Stimulated activated naive CD8-positive, alpha-beta T cell treated with anti-CD3 and anti-CD28 coated beads, Interleukin-15, Interleukin-2, amounts not matched to agents 100 U/mL and 50 U/mL, for 24 hours (primary cell): ENCODE measurements around the gene SGIP1.
"Not testable (repeated sequence)": the region's sequence is repeated elsewhere in the genome, so short reads cannot be mapped to it uniquely, and the experiment has no call there.

Experiments used
- ATAC-seq: fragments of 150-1000 bp; cut with Tn5 transposase; one replicate; pipeline ENCODE4 v1.10.0; 2021
- DNase-seq: peaks from one replicate; pipeline ENCODE4 v3.0.0; 2021

SGIP1 gene

DNA sequence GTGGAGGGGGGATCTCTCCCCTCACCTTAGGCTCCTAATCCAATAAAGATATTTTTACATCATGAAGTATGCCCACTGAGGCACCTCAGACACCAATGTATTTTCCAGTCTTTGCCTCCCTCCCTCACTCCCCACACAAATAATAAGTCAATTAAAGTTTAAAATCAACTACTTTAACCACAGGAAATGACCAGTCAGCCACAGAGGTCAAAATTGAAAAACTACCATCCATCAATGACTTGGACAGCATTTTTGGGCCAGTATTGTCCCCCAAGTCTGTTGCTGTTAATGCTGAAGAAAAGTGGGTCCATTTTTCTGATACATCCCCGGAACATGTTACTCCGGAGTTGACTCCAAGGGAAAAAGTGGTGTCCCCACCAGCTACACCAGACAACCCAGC, 147.7 kb downstream of the SGIP1 start:
- ATAC-seq (no peak), DNase-seq (no peak)

DNA sequence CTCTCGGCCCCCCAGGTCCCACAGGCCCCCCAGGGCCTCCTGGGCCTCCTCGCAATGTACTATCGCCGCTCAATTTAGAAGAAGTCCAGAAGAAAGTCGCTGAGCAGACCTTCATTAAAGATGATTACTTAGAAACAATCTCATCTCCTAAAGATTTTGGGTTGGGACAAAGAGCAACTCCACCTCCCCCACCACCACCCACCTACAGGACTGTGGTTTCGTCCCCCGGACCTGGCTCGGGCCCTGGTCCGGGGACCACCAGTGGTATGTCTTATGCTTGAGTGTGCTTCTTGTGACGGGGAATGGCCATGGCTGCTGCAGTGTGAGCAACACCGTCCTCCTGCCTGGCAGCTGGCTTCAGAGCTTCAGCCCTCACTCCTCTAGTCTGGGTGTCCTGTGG, 148.2 kb downstream of the SGIP1 start:
- no peak for DNase-seq
- no peak for ATAC-seq

DNA sequence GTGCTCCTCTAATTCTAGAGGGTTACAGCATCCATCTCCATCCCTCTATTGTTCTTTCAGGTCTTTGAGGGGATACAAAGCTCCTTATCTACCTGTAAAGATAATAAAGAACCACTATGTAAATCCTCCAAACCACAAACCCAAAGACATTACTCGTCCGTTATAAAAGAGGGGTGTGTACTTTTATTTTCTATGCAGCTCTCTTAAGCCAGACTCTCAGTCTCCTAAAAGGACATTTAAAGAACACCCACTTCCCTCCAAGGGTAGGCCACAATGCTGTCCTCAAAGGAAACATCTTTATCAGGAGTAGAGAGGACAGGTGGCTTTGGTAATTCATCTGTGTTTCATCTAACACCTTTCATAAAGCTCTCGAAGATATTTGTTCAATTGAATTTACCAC, 150.4 kb downstream of the SGIP1 start:
- no peak for ATAC-seq
- no peak for DNase-seq

GRCh38 chr1:66685265-66685664, 151.3 kb downstream of the SGIP1 start:
- ATAC-seq (no peak), DNase-seq (no peak)

DNA sequence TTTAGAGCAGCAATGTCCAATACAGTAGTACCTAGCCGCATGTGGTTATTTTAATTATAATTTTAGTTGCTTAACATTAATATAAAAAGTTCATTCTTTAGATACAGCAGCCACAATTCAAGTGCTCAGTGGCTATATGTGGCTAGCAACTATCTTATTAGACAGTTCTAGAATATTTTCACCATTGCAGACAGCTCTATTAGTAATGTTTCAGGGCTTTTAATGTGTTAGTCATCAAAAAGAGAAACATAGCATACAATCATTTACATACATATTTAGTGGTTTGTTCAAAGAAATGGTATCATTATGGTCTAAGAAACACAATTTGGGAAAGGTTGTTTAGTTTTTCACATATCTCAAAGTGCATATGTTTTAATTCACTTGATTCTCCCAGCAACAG, 151.7 kb downstream of the SGIP1 start:
- ATAC-seq (no peak), DNase-seq (no peak)

GRCh38 chr1:66686406-66686805, 152.5 kb downstream of the SGIP1 start:
- ATAC-seq (no peak), DNase-seq (no peak)

DNA sequence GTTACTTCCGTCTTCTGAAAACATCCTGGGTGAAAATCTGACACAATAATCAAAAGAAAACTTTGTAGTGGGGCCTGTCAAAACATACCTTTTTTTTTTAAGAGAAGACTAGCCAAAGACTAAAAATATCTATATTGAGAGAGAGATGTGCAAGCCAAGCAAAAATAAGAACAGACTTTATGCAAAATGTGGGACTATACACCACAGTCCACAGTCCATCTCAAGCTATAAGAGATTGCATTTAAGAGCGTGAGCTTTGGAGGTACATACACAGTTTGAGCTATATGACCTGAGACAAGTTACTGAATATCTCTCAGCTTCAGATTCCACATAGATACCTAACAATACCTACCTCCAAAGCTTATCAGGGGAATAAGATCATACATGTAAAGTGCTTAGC, 153.4 kb downstream of the SGIP1 start:
- DNase-seq: no peak
- no peak for ATAC-seq

DNA sequence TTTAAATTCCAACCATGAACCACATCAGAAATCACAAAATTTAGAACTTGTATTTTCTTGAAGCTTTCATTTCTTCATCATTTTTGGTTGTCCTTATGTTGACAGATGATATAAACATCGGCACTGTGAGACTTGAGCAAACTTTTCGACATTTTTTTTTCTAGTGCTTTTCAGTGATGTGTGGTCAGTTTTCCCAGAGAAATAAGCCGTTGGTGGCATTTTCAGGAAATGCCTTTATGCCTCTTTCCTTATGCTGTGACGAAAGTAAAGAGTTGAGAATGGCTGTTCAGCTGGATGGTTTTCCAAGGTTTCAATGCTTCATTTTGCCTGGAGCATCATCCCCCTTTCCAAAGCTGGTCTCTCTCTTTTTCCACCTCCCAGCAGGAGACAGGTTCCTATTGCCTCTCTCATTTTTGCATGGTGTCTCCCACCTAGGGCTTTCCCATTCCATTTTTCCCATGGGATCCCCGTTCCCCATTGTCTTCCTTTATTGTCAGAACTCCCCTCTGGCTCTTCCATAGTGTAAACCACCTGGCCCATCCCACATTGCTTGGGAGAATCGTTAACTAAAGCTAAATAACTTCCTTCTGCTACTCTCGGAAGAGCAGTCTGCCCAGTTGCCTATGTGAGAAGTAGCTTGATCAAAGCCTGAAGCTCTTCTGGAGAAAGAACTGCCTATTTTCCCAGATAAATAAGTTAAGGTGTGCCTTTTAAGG, 156.9 kb downstream of the SGIP1 start:
- DNase-seq: no peak
- no peak for ATAC-seq

DNA sequence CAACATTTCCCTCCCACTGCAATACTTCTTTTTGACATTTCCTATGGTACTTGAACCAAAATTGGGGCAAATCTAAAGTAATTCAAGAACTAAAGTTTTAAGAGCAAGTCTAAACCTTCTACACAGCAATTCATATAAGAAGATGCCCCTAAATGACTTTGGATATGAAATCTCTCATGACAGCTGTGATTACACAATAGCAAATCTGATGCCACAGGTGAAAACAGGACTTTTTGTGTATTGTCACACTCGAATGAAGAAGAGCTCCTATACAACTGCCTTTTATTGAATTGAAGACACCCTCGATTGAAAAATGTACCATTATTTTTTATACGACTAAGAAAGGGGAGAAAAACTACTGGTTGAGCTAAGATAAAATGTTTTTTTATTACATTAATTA, 158.7 kb downstream of the SGIP1 start:
- no peak for DNase-seq
- ATAC-seq: no peak

DNA sequence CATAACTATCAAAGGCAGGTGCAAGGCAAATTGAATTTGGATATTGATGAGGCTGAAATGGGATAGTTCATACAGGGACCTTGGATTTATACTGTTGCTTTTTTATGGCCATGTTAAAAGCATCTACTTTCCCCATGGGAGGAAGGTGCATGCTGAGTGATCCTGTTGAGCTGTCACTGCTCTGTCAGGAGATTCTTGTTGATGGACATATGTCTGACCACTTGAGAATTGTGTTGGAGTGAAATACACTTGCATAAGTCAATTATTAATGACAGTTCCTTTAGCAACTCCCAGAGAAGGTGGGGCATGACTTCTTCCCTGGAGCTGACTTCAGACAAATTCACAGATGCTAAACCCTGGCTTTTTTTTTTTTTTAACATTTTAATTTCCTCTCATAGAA, 159.9 kb downstream of the SGIP1 start:
- ATAC-seq (no peak), DNase-seq (no peak)

- DNase-seq (no peak), ATAC-seq (no peak)
These were observed 161.2 kb downstream of the SGIP1 start for GRCh38 chr1:66695116-66695515.

- ATAC-seq (no peak), DNase-seq (no peak)
These were observed 162.8 kb downstream of the SGIP1 start for GRCh38 chr1:66696771-66697170.

GRCh38 chr1:66699213-66699612, 165.3 kb downstream of the SGIP1 start:
- no peak for DNase-seq
- no peak for ATAC-seq

GRCh38 chr1:66704177-66704875, 170.4 kb downstream of the SGIP1 start:
- no peak for ATAC-seq
- no peak for DNase-seq

DNA sequence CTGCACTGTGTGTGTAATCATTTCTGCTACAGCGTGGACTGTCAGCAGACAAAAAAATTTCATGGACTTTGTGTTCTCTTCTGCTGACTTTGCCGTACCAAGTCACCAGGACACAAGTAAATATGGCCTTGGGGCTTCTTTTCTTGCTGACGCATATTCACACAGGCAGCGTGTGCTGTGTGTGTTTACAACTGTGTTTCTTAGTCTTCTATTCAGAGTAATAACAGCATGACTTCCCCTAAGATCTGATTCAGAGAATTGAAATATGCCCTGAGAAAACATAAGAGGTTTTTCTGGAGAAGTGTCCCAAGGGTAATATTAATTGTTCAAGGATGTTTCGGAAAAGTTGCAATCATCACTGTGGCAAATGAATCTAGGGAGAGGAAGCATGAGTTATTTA, 171.2 kb downstream of the SGIP1 start:
- DNase-seq (no peak), ATAC-seq (no peak)

- no peak for DNase-seq
- ATAC-seq: no peak
These were observed 177.5 kb downstream of the SGIP1 start for GRCh38 chr1:66711420-66711819.

- DNase-seq: no peak
These were observed 178.9 kb downstream of the SGIP1 start for GRCh38 chr1:66712839-66713238.

GRCh38 chr1:66723985-66724384, 190.0 kb downstream of the SGIP1 start:
- ATAC-seq (no peak), DNase-seq (no peak)

More at GRCh38 chr1:66712839-66713238, 178.9 kb downstream of the SGIP1 start:
- no peak for ATAC-seq

DNA sequence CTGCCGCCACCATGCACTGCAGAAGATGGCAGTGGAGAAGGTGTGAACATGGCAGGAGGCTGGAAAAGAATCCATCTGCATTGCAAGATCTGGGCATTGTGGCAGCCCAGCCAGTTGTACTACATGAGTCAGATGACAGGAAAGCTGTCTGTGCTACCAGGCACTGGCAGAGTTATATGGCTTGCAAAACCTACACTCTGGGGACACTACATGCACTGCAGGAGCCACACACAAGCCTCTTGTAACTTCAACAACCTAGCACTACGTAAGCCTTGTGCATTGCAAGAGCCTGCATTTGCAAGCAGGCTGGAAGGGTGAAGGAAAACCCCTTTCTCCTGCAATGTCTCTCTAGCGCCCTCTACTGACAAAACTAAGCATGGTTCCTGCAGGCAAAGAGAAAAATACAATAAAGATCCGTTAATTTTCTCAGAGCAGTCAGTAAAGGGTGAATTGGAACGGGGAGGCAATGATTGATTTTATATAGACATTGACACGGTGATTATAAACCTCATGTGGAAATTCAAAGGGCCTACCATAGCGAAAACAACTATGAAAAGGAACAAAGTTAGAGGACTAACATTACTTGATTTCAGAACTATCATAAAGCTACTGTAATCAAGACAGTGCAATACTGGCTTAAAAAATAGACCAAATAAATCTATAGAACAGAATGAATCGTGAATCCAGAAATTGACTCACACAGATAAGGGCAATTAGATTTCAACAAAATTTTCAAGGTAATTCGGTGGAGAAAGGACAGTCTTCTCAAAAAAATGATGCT, 192.1 kb downstream of the SGIP1 start:
- DNase-seq: peak; percentile 55
- peak; percentile 60 for ATAC-seq

- ATAC-seq: no peak
- DNase-seq: no peak
These were observed 194.1 kb downstream of the SGIP1 start for GRCh38 chr1:66728021-66728420.

DNA sequence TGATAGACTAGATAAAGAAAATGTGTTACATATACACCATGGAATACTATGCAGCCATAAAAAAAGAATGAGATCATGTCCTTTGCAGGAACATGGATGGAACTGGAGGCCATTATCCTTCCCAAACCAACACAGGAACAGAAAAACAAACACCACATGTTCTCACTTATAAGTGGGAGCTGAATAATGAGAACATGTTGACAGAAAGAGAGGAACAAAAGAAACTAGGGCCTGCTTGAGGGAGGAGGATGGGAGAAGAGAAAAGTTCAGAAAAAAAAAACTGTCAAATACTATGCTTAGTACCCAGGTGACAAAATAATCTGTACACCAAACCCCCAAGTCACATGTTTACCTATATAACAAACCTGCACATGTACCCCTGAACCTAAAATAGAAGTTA, 194.8 kb downstream of the SGIP1 start:
- not testable (repeated sequence) for DNase-seq, ATAC-seq

GRCh38 chr1:66729119-66729518, 195.2 kb downstream of the SGIP1 start:
- peak; percentile 29 for ATAC-seq
- DNase-seq: no peak

- ATAC-seq (no peak), DNase-seq (no peak)
These were observed 195.6 kb downstream of the SGIP1 start for GRCh38 chr1:66729523-66729922.
